ENCODE data around the gene EIF4E3. TPM values are rescaled to one million over a fixed set of nuclear protein-coding genes. Genes with fewer than 3 reads are reported as not detected.

The EIF4E3 gene
- total RNA-seq, 4 donors from 2014 or later = 11.2 to 23.8 (median 16.0) TPM

- H3K27ac ChIP-seq = no peak overlapping the region
- no peak for TF ChIP-seq POLR2A (IDR thresholded peaks at IDR 0.05)
- TF ChIP-seq, protein P1, sequence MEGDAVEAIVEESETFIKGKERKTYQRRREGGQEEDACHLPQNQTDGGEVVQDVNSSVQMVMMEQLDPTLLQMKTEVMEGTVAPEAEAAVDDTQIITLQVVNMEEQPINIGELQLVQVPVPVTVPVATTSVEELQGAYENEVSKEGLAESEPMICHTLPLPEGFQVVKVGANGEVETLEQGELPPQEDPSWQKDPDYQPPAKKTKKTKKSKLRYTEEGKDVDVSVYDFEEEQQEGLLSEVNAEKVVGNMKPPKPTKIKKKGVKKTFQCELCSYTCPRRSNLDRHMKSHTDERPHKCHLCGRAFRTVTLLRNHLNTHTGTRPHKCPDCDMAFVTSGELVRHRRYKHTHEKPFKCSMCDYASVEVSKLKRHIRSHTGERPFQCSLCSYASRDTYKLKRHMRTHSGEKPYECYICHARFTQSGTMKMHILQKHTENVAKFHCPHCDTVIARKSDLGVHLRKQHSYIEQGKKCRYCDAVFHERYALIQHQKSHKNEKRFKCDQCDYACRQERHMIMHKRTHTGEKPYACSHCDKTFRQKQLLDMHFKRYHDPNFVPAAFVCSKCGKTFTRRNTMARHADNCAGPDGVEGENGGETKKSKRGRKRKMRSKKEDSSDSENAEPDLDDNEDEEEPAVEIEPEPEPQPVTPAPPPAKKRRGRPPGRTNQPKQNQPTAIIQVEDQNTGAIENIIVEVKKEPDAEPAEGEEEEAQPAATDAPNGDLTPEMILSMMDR (IDR thresholded peaks at IDR 0.05) = no peak
- no peak for TF ChIP-seq EP300 (IDR thresholded peaks at IDR 0.05)
- H3K4me3 ChIP-seq = no peak overlapping the region
- DNase-seq (ENCODE audit: low spot score in 2 of 2) = no peak
- no peaks in the 10 kb centered on the region for H3K27me3 ChIP-seq
- H3K36me3 ChIP-seq = peaks cover 0 to 20% (median 0%) of the 10 kb centered on the region in 3 donors
- 58 to 66% methylated on average over 7 of the region's 7 CpGs for WGBS, 2 donors
- no peaks in the 10 kb centered on the region for H3K9me3 ChIP-seq
- peaks cover 0 to 7% (median 0%) of the 10 kb centered on the region in 4 donors for H3K4me1 ChIP-seq
Observed at GRCh38 chr3:71708476-71709105, 16.6 kb downstream of the EIF4E3 start.

GRCh38 chr3:71707595-71707994, 17.6 kb downstream of the EIF4E3 start:
- Histone ChIP-seq H3K27ac (no peak overlapping the region), H3K4me1 (peaks cover 0 to 7% (median under 1%) of the 10 kb centered on the region in 4 donors), H3K36me3 (peaks cover 0 to 20% (median 0%) of the 10 kb centered on the region in 3 donors), H3K27me3 (no peaks in the 10 kb centered on the region), H3K9me3 (no peaks in the 10 kb centered on the region), H3K4me3 (no peak overlapping the region)
- WGBS, 2 donors = 60 to 65% methylated on average over 5 of the region's 5 CpGs
- DNase-seq (ENCODE audit: low spot score in 2 of 2) = no peak
- TF ChIP-seq, protein P1 (IDR thresholded peaks at IDR 0.05) = no peak
- no peak for TF ChIP-seq EP300 (IDR thresholded peaks at IDR 0.05)
- TF ChIP-seq POLR2A (IDR thresholded peaks at IDR 0.05) = no peak

DNA sequence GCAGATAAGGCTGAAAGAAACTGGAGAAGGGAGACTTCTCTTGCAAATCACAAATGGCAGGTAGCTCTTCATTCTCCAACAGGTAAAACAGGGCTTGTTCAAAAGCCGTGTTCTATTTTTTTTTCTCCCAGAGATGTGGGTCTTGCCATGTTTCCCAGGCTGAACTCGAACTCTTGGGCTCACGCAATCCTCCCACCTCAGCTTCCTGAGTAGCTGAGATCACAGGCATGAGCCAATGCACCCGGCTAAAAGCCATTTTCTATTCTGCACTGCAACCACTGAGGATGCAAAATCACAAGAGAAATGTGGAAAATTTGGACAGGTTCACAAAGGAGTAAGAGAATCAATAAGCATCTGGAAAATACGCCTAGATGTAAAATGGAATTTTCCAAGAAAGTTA, 19.5 kb downstream of the EIF4E3 start:
- no peaks in the 10 kb centered on the region for H3K9me3 ChIP-seq
- H3K27ac ChIP-seq = no peak overlapping the region
- H3K4me3 ChIP-seq = no peak overlapping the region
- H3K27me3 ChIP-seq = no peaks in the 10 kb centered on the region
- TF ChIP-seq, protein P1 (IDR thresholded peaks at IDR 0.05) = no peak
- TF ChIP-seq EP300 (IDR thresholded peaks at IDR 0.05) (no peak), POLR2A (IDR thresholded peaks at IDR 0.05) (no peak)
- peaks cover 0 to 8% (median 3%) of the 10 kb centered on the region in 4 donors for H3K4me1 ChIP-seq
- WGBS, 2 donors = 90 to 92% methylated on average over 5 of the region's 5 CpGs
- peaks cover 0 to 20% (median 0%) of the 10 kb centered on the region in 3 donors for H3K36me3 ChIP-seq
- no peak for DNase-seq (ENCODE audit: low spot score in 2 of 2)

DNA sequence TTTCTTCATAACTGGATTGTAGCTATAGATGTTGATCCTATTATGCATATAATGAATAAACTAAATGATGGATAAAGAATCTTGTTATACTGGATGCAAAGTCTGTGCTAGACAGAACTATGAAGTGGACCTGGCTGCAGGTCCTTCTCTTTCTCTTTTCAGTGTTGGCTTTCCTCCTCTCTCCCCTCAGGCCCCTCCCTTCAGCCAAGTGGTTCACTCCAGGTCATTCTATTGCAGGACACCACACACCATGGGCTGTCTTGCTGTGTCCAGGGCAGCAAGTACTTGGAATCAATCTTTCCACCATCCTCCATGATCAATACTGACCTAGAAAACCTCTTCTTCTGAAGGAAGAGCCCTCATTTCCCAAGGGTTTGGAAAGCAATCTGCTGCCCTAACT, 20.3 kb downstream of the EIF4E3 start:
- Histone ChIP-seq H3K27ac (no peak overlapping the region), H3K4me3 (no peak overlapping the region), H3K4me1 (peaks cover 0 to 8% (median 2%) of the 10 kb centered on the region in 4 donors), H3K9me3 (no peaks in the 10 kb centered on the region), H3K36me3 (peaks cover 0 to 17% (median 0%) of the 10 kb centered on the region in 3 donors), H3K27me3 (no peaks in the 10 kb centered on the region)
- TF ChIP-seq POLR2A (IDR thresholded peaks at IDR 0.05) (no peak), EP300 (IDR thresholded peaks at IDR 0.05) (no peak)
- TF ChIP-seq, protein P1 (IDR thresholded peaks at IDR 0.05) = no peak
- DNase-seq (ENCODE audit: low spot score in 2 of 2) = no peak

GRCh38 chr3:71703797-71704196, 21.4 kb downstream of the EIF4E3 start:
- Histone ChIP-seq H3K36me3 (peaks cover 0 to 12% (median 0%) of the 10 kb centered on the region in 3 donors), H3K9me3 (no peaks in the 10 kb centered on the region), H3K27me3 (no peaks in the 10 kb centered on the region), H3K27ac (peak overlapping the region in 1 of 4 donors; percentile 2), H3K4me3 (no peak overlapping the region), H3K4me1 (peaks cover 0 to 8% (median 2%) of the 10 kb centered on the region in 4 donors)
- DNase-seq (ENCODE audit: low spot score in 2 of 2) = no peak
- WGBS, 2 donors = 65 to 72% methylated on average over 2 of the region's 2 CpGs
- TF ChIP-seq POLR2A (IDR thresholded peaks at IDR 0.05) (no peak), EP300 (IDR thresholded peaks at IDR 0.05) (no peak)
- TF ChIP-seq, protein P1 (IDR thresholded peaks at IDR 0.05) = no peak
